ENCODE results near the gene NPVF. TPM values are rescaled to one million over a fixed set of nuclear protein-coding genes. Genes with fewer than 3 reads are reported as not detected.

The NPVF gene
- total RNA-seq, 4 donors from 2014 or later = not detected

- Histone ChIP-seq H3K36me3 (no peaks in the 10 kb centered on the region), H3K9me3 (no peaks in the 10 kb centered on the region), H3K4me1 (no peaks in the 10 kb centered on the region), H3K27me3 (no peaks in the 10 kb centered on the region), H3K27ac (no peak overlapping the region), H3K4me3 (replicated peaks in 1 of 3) (no peak overlapping the region)
- no peak for DNase-seq
- intact Hi-C loops (cut with DNase I) = no loop called here
- TF ChIP-seq POLR2A (IDR thresholded peaks at IDR 0.05) = no peak
- WGBS, 2 donors = 76 to 83% methylated on average over 2 of the region's 2 CpGs
Measured at GRCh38 chr7:25238066-25238725, 9.9 kb upstream of the NPVF start.

- H3K27me3 ChIP-seq = no peaks in the 10 kb centered on the region
- H3K27ac ChIP-seq = no peak overlapping the region
- TF ChIP-seq CTCF (IDR thresholded peaks at IDR 0.05) = no peak
- no peak for TF ChIP-seq POLR2A (IDR thresholded peaks at IDR 0.05)
- H3K36me3 ChIP-seq = no peaks in the 10 kb centered on the region
- intact Hi-C loops (cut with DNase I) = no loop called here
- 48 to 53% methylated on average over 3 of the region's 3 CpGs for WGBS, 2 donors
- no peaks in the 10 kb centered on the region for H3K4me1 ChIP-seq
- no peak overlapping the region for H3K4me3 ChIP-seq (replicated peaks in 1 of 3)
- peak; percentile 59 to 66 for DNase-seq
- H3K9me3 ChIP-seq = no peaks in the 10 kb centered on the region
Measured at GRCh38 chr7:25235471-25235870, 7.2 kb upstream of the NPVF start.

- no peak overlapping the region for H3K4me3 ChIP-seq (replicated peaks in 1 of 3)
- TF ChIP-seq CTCF (IDR thresholded peaks at IDR 0.05) = no peak
- no peak for TF ChIP-seq POLR2A (IDR thresholded peaks at IDR 0.05)
- no peaks in the 10 kb centered on the region for H3K27me3 ChIP-seq
- intact Hi-C loops (cut with DNase I) = no loop called here
- H3K27ac ChIP-seq = no peak overlapping the region
- WGBS, 2 donors = 68 to 74% methylated on average over 4 of the region's 4 CpGs
- no peaks in the 10 kb centered on the region for H3K9me3 ChIP-seq
- H3K4me1 ChIP-seq = no peaks in the 10 kb centered on the region
- no peak for DNase-seq
- no peaks in the 10 kb centered on the region for H3K36me3 ChIP-seq
Measured at GRCh38 chr7:25234336-25234735, 6.0 kb upstream of the NPVF start.

GRCh38 chr7:25223206-25223605 is 5.1 kb downstream of the NPVF start:
- H3K4me1 ChIP-seq = no peaks in the 10 kb centered on the region
- intact Hi-C loops (cut with DNase I) = no loop called here
- WGBS, 2 donors = 83 to 88% methylated on average over 2 to 3 of the region's 3 CpGs
- no peak overlapping the region for H3K27ac ChIP-seq
- H3K36me3 ChIP-seq = no peaks in the 10 kb centered on the region
- no peak overlapping the region for H3K4me3 ChIP-seq (replicated peaks in 1 of 3)
- no peaks in the 10 kb centered on the region for H3K27me3 ChIP-seq
- H3K9me3 ChIP-seq = no peaks in the 10 kb centered on the region
- no peak for DNase-seq
- no peak for TF ChIP-seq POLR2A (IDR thresholded peaks at IDR 0.05)

GRCh38 chr7:25222666-25223065 is 5.6 kb downstream of the NPVF start:
- Histone ChIP-seq H3K36me3 (no peaks in the 10 kb centered on the region), H3K27ac (no peak overlapping the region), H3K9me3 (no peaks in the 10 kb centered on the region), H3K27me3 (no peaks in the 10 kb centered on the region), H3K4me3 (replicated peaks in 1 of 3) (no peak overlapping the region), H3K4me1 (no peaks in the 10 kb centered on the region)
- intact Hi-C loops (cut with DNase I) = no loop called here
- no peak for TF ChIP-seq POLR2A (IDR thresholded peaks at IDR 0.05)
- TF ChIP-seq CTCF (IDR thresholded peaks at IDR 0.05) = no peak
- DNase-seq = no peak
- 83 to 90% methylated on average over 5 of the region's 5 CpGs for WGBS, 2 donors

- Histone ChIP-seq H3K27me3 (no peaks in the 10 kb centered on the region), H3K4me1 (no peaks in the 10 kb centered on the region), H3K27ac (no peak overlapping the region), H3K9me3 (no peaks in the 10 kb centered on the region), H3K4me3 (replicated peaks in 1 of 3) (no peak overlapping the region), H3K36me3 (no peaks in the 10 kb centered on the region)
- DNase-seq = no peak
- intact Hi-C loops (cut with DNase I) = no loop called here
- TF ChIP-seq POLR2A (IDR thresholded peaks at IDR 0.05) (no peak), CTCF (IDR thresholded peaks at IDR 0.05) (no peak)
- WGBS, 2 donors = 95 to 97% methylated on average over 2 of the region's 2 CpGs
Measured at GRCh38 chr7:25221009-25221408, 7.3 kb downstream of the NPVF start.
